H1 (cell line): ENCODE results near the gene PSAP. TPM values are rescaled to one million over a fixed set of nuclear protein-coding genes. Genes with fewer than 3 reads are reported as not detected.

Experiments used
- BACH1 ChIP-seq: IDR thresholded peaks from 2 replicates; pipeline ENCODE4 v1.6.1; 2012; ENCODE audit warnings: low read length, improper control_type of control experiment
- CEBPB ChIP-seq: IDR thresholded peaks from 2 replicates; pipeline ENCODE4 v1.6.1; 2012; ENCODE audit warnings: low read depth, low read length
- SAP30 ChIP-seq: fragments of 300-600 bp; sonication (generic); IDR thresholded peaks from 2 replicates; pipeline ENCODE4 v1.7.1; 2012; ENCODE audit warnings: low read length, moderate library complexity, mild to moderate bottlenecking, inconsistent platforms; ENCODE audit not compliant: insufficient read depth, insufficient replicate concordance
- SP4 ChIP-seq: IDR thresholded peaks from 2 replicates; pipeline ENCODE4 v1.6.1; 2012; ENCODE audit warnings: low read length, inconsistent platforms
- polyA plus RNA-seq, 7 experiments: library from polyadenylated mRNA; depleted of rRNA in 3 of 7; stranded (reverse) in 5 of 7; unstranded in 2 of 7; fragments of >200 nt in 5 of 7; fragments of 200-250 nt in 2 of 7; gene quantifications; 1 replicate in 5 of 7; 2 replicates in 1 of 7; 4 replicates in 1 of 7; pipeline versions ENCODE4 v1.2.1 to v1.2.3, GENCODE V29; 2011 to 2013; ENCODE audit warnings: missing spikeins in 2 of 7, mixed read lengths in 2 of 7
- total RNA-seq: library from RNA; stranded (reverse); fragmentation: NEBNext Ultra II Directional; extraction: Animal tissue kit (Norgen Biotek cat#: 25700); gene quantifications from 2 replicates; pipeline ENCODE4 v1.2.1, GENCODE V29; 2021

PSAP gene
- total and polyA plus RNA-seq, 2 of the 8 experiments (the other 6 are each of a cell fraction or from before 2014, with no cell fraction given) = 386 to 504 TPM

DNA sequence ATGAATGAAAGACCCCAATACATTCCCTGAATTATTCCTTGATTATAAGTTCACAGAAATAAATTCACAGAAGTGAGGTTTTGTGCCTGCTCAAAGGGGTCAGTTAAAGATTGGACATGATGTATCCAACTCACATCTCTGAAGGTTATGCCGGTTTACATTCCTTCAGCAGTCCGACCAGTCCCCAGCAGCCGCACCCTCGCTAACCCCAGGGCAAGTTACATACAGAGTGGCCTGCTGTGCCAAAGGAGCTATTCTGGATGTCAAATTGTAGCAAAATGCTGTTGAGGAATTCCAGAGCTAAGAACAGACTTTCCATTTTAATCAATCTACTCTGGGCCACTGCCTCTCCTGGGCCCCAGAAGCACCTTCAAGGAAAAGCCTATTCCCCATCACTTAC, 20.3 kb downstream of the PSAP start (continued):
- no peak for TF ChIP-seq CEBPB
- no peak for TF ChIP-seq SP4
- TF ChIP-seq BACH1 = no peak
- TF ChIP-seq SAP30 = no peak
